Mucosa of stomach (tissue), 1 donor: Measurements from ENCODE around the gene KIR3DL3.
"Not testable (repeated sequence)": the region's sequence is repeated elsewhere in the genome, so short reads cannot be mapped to it uniquely, and the experiment has no call there.

Experiments used
- H3K27me3 ChIP-seq: one replicate; pipeline ENCODE4 v1.7.0; 2013; ENCODE audit warnings: mild to moderate bottlenecking, low read length; ENCODE audit not compliant: control insufficient read depth, insufficient read depth
- H3K36me3 ChIP-seq: one replicate; pipeline ENCODE4 v1.7.0; 2013; ENCODE audit warnings: low read length; ENCODE audit not compliant: control insufficient read depth, insufficient read depth
- H3K4me1 ChIP-seq: one replicate; pipeline ENCODE4 v1.7.0; 2013; ENCODE audit warnings: mild to moderate bottlenecking, low read length; ENCODE audit not compliant: control insufficient read depth, insufficient read depth
- H3K4me3 ChIP-seq: one replicate; pipeline ENCODE4 v1.7.0; 2013; ENCODE audit warnings: low read length
- H3K9ac ChIP-seq: one replicate; pipeline ENCODE4 v1.7.0; 2013; ENCODE audit warnings: mild to moderate bottlenecking, low read length, moderate library complexity
- H3K9me3 ChIP-seq: one replicate; pipeline ENCODE4 v1.7.0; 2013; ENCODE audit warnings: mild to moderate bottlenecking, low read length, moderate library complexity; ENCODE audit not compliant: control insufficient read depth
- donor health status: Pancreatic carcinoma.

KIR3DL3 gene

GRCh38 chr19:54724142-54724541 lies at the start of gene KIR3DL3:
Gene KIR3DL3, plus strand, starts transcription at chr19:54724442. Its CDS starts 55 bp downstream, at chr19:54724497.
- Histone ChIP-seq H3K27me3 (no peaks in the 10 kb centered on the region), H3K4me1 (no peaks in the 10 kb centered on the region), H3K36me3 (no peaks in the 10 kb centered on the region), H3K9me3 (no peaks in the 10 kb centered on the region), H3K9ac (no peak within 1 kb of the TSS), H3K4me3 (no peak within 1 kb of the TSS)

DNA sequence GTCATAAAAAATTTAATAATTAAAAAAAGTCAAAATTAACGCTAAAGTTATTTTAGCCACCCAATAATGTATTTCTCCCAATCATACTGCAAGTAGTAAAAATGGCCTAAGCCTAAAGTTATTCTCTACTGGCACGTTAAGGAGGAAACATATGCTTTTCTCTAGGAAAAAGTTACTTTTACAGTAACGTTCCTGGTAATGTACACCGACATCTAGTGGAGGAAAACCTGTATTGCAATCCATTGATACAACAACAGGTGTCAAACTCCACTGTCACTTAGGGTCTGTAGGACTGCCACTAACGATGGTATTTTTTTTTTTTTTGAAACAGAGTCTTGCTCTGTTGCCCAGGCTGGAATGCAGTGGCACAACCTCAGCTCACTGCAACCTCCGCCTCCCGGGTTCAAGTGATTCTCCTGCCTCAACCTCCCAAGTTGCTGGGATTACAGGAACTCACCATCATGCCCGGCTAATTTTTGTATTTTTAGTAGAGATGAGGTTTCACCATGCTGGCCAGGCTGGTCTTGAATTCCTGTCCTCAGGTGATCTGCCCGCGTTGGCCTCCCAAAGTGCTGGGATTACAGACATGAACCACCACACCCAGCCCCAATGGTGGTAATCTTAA lies 47.9 kb upstream of the KIR3DL3 start:
- H3K9ac ChIP-seq, H3K4me3 ChIP-seq, H3K36me3 ChIP-seq, H3K4me1 ChIP-seq, H3K9me3 ChIP-seq, H3K27me3 ChIP-seq: not testable (repeated sequence)

DNA sequence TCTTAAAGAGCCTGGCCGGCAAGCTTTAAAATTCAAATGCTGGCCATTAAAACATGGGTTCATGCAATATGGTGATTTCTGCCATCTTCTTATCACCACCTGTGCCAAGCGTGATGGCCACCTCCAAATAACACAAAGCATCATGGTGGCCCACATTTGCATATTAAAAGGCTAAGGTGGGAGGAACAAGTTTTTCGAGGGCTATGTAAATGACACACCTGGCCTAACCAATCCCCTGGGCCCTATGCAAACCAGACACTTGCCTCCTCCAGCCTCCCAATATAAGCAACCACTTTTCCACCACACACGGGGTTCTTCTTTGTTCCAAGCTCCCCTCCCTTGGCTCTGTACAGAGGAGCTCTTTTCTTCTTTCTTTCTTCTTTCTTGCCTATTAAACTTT lies 47.0 kb upstream of the KIR3DL3 start:
- no peak overlapping the region for H3K9ac ChIP-seq
- no peaks in the 10 kb centered on the region for H3K9me3 ChIP-seq
- H3K4me3 ChIP-seq: no peak overlapping the region
- H3K4me1 ChIP-seq: no peaks in the 10 kb centered on the region
- no peaks in the 10 kb centered on the region for H3K27me3 ChIP-seq
- no peaks in the 10 kb centered on the region for H3K36me3 ChIP-seq

GRCh38 chr19:54681596-54681995 lies 42.6 kb upstream of the KIR3DL3 start:
- H3K4me3 ChIP-seq, H3K27me3 ChIP-seq, H3K36me3 ChIP-seq, H3K9ac ChIP-seq, H3K4me1 ChIP-seq, H3K9me3 ChIP-seq: not testable (repeated sequence)

- Histone ChIP-seq H3K9ac (no peak overlapping the region), H3K36me3 (no peaks in the 10 kb centered on the region), H3K4me1 (no peaks in the 10 kb centered on the region), H3K4me3 (no peak overlapping the region), H3K27me3 (peaks cover 3% of the 10 kb centered on the region), H3K9me3 (no peaks in the 10 kb centered on the region)
Measured at GRCh38 chr19:54682306-54682856, 41.9 kb upstream of the KIR3DL3 start.

- H3K36me3 ChIP-seq: no peaks in the 10 kb centered on the region
- peaks cover 3% of the 10 kb centered on the region for H3K27me3 ChIP-seq
- no peaks in the 10 kb centered on the region for H3K4me1 ChIP-seq
- no peaks in the 10 kb centered on the region for H3K9me3 ChIP-seq
- no peak overlapping the region for H3K4me3 ChIP-seq
- no peak overlapping the region for H3K9ac ChIP-seq
Measured at GRCh38 chr19:54684527-54684926, 39.7 kb upstream of the KIR3DL3 start.

GRCh38 chr19:54691582-54692297 lies 32.5 kb upstream of the KIR3DL3 start:
- no peaks in the 10 kb centered on the region for H3K27me3 ChIP-seq
- no peak overlapping the region for H3K9ac ChIP-seq
- H3K9me3 ChIP-seq: no peaks in the 10 kb centered on the region
- no peak overlapping the region for H3K4me3 ChIP-seq
- H3K4me1 ChIP-seq: no peaks in the 10 kb centered on the region
- H3K36me3 ChIP-seq: no peaks in the 10 kb centered on the region

GRCh38 chr19:54692298-54692615 lies 32.0 kb upstream of the KIR3DL3 start:
- no peaks in the 10 kb centered on the region for H3K9me3 ChIP-seq
- no peaks in the 10 kb centered on the region for H3K36me3 ChIP-seq
- H3K27me3 ChIP-seq: no peaks in the 10 kb centered on the region
- no peak overlapping the region for H3K4me3 ChIP-seq
- no peak overlapping the region for H3K9ac ChIP-seq
- H3K4me1 ChIP-seq: no peaks in the 10 kb centered on the region

DNA sequence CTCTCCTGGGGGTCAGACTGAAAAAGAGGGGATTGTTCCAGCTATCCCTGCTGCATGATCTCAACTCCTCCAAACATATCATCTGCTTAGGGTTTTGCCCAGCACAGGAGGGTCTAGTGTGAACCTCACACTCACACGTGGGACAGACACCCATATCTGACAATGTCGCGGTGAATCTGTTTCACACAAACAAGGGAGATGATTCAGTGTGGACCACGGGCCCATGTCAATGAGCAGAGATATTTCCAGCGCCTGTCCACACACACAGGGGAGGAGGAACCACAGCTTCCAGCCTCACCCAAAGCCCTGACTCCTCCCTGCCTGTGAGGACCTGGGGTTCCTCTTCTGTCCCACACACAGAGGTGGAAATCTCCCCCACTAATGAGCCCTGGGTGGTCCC lies 29.6 kb upstream of the KIR3DL3 start:
- Histone ChIP-seq H3K4me3 (no peak overlapping the region), H3K36me3 (no peaks in the 10 kb centered on the region), H3K27me3 (no peaks in the 10 kb centered on the region), H3K9ac (no peak overlapping the region), H3K4me1 (no peaks in the 10 kb centered on the region), H3K9me3 (no peaks in the 10 kb centered on the region)

DNA sequence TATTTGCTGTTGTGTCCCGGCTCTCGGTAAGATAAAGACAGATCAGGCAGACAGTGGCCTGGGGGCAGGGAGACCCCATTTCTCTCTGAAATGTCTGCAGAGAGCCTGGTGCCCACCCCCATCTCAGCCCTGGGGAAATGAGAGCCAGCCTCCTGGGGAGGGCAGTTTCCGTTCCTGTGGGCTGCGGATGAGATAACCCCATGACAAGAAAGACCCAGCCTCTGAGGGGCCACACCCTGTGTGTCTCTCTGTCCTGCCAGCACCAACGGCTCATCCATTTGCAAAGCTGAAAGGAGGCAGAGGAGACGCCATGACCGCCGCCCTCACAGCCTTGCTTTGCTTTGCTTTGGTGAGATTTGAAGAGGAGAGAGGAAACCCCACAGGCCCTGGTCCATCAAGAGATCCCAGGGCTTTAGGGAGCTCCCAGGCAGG lies 28.1 kb upstream of the KIR3DL3 start:
- no peak overlapping the region for H3K4me3 ChIP-seq
- H3K9ac ChIP-seq: no peak overlapping the region
- H3K27me3 ChIP-seq: no peaks in the 10 kb centered on the region
- no peaks in the 10 kb centered on the region for H3K9me3 ChIP-seq
- H3K4me1 ChIP-seq: no peaks in the 10 kb centered on the region
- no peaks in the 10 kb centered on the region for H3K36me3 ChIP-seq

GRCh38 chr19:54696766-54697165 lies 27.5 kb upstream of the KIR3DL3 start:
- no peak overlapping the region for H3K4me3 ChIP-seq
- H3K27me3 ChIP-seq: no peaks in the 10 kb centered on the region
- no peaks in the 10 kb centered on the region for H3K4me1 ChIP-seq
- no peak overlapping the region for H3K9ac ChIP-seq
- H3K9me3 ChIP-seq: no peaks in the 10 kb centered on the region
- H3K36me3 ChIP-seq: no peaks in the 10 kb centered on the region

GRCh38 chr19:54697716-54698115 lies 26.5 kb upstream of the KIR3DL3 start:
- H3K4me3 ChIP-seq, H3K9me3 ChIP-seq, H3K27me3 ChIP-seq, H3K4me1 ChIP-seq, H3K9ac ChIP-seq, H3K36me3 ChIP-seq: not testable (repeated sequence)
